GM20000 (cell line): Measurements from ENCODE around the gene NAB2.

ENCODE experiments used
- DNase-seq: peaks from one replicate; pipeline ENCODE4 v3.0.0; 2012; ENCODE audit warnings: low spot score
- TF ChIP-seq, protein P1 (sequence below): IDR thresholded peaks from 2 replicates; pipeline ENCODE4 v1.5.1; 2012; ENCODE audit warnings: mild to moderate bottlenecking, control low read depth; ENCODE audit errors: extremely low read depth, missing control alignments

The NAB2 gene

DNA sequence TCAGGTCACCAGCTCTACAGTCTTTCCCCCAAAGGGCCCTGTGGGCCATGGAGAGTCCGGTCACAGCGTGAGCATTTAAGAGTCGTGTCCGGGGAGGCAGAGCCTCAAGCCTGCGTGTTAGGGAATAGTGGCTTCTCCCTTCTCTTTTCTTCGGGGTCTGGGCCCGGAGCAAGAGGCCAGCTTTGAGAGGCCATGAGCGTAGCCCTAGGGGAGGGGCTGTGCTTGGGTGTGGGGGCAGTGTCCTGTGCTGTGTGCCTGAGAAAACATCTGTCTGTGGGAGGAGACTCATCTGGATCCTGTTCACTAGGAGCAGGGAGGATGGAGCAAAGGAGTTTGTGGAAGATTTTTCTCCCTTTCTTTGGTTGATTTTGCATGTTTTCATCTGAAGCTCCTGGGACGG is 53.2 kb downstream of the NAB2 start:
- DNase-seq: no peak
- TF ChIP-seq, protein P1, sequence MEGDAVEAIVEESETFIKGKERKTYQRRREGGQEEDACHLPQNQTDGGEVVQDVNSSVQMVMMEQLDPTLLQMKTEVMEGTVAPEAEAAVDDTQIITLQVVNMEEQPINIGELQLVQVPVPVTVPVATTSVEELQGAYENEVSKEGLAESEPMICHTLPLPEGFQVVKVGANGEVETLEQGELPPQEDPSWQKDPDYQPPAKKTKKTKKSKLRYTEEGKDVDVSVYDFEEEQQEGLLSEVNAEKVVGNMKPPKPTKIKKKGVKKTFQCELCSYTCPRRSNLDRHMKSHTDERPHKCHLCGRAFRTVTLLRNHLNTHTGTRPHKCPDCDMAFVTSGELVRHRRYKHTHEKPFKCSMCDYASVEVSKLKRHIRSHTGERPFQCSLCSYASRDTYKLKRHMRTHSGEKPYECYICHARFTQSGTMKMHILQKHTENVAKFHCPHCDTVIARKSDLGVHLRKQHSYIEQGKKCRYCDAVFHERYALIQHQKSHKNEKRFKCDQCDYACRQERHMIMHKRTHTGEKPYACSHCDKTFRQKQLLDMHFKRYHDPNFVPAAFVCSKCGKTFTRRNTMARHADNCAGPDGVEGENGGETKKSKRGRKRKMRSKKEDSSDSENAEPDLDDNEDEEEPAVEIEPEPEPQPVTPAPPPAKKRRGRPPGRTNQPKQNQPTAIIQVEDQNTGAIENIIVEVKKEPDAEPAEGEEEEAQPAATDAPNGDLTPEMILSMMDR: no peak

DNA sequence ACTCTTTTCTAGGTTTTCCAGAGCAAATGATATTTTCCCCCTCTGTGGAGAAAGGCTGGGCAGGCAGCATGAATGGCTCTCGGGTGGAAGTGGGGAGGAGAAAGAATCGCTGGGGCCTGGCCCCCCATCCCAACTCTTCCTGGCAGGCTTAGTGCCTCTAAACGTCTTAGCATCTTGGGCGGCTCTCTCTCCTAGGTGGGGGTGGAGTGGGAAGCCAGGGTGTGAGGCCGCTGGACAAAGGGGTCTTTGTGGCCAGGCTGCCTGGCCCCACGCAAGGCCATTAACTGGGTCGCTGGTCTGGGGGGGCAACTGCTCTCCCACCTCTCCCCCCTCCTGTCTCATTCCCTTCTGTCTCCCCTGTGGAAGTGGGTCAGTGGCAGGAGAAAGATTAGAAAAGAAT is 53.8 kb downstream of the NAB2 start:
- TF ChIP-seq, protein P1: no peak

DNA sequence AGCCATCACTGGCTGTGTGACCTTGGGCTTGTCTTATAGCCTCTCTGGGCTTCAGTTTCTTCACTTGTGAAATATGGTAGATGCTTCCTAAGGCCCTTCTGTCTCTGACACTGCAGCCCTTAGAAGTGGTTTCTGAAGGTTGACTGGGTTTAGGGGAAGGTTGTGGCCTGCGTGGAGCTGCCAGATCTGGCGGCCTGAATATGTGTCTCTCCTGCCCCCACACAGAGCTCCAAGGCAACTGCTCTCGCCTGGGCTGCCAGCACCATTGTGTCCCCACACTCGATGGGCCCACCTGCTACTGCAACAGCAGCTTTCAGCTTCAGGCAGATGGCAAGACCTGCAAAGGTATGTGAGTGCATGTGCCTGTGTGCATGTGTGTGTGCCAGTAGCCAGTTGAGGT is 54.5 kb downstream of the NAB2 start:
- TF ChIP-seq, protein P1: no peak
- no peak for DNase-seq

More for the DNA sequence above, 53.8 kb downstream of the NAB2 start:
- no peak for DNase-seq
